ENCODE measurements around the gene CBX2.

- no peak for TF ChIP-seq CTCF (IDR thresholded peaks at IDR 0.05)
- no peak for TF ChIP-seq POLR2A (IDR thresholded peaks at IDR 0.05)
Measured at GRCh38 chr17:79732804-79733691, 44.9 kb upstream of the CBX2 start.
